Ishikawa (cell line): Measurements from ENCODE around the gene EEA1.

ENCODE experiments used
- CEBPB ChIP-seq: IDR thresholded peaks from 2 replicates; pipeline ENCODE4 v1.6.1; 2012
- CREB1 ChIP-seq: IDR thresholded peaks from 2 replicates; pipeline ENCODE4 v1.6.1; 2012; ENCODE audit warnings: low read depth
- EP300 ChIP-seq: IDR thresholded peaks from 2 replicates; pipeline ENCODE4 v1.6.1; 2012; ENCODE audit warnings: borderline replicate concordance
- MAX ChIP-seq: IDR thresholded peaks from 2 replicates; pipeline ENCODE4 v1.6.1; 2012
- NFIC ChIP-seq: IDR thresholded peaks from 2 replicates; pipeline ENCODE4 v1.6.1; 2012
- TCF12 ChIP-seq: IDR thresholded peaks from 2 replicates; pipeline ENCODE4 v1.6.1; 2012; ENCODE audit warnings: low read depth
- ZBTB7A ChIP-seq: IDR thresholded peaks from 2 replicates; pipeline ENCODE4 v1.6.1; 2012; ENCODE audit warnings: low read depth

DNA sequence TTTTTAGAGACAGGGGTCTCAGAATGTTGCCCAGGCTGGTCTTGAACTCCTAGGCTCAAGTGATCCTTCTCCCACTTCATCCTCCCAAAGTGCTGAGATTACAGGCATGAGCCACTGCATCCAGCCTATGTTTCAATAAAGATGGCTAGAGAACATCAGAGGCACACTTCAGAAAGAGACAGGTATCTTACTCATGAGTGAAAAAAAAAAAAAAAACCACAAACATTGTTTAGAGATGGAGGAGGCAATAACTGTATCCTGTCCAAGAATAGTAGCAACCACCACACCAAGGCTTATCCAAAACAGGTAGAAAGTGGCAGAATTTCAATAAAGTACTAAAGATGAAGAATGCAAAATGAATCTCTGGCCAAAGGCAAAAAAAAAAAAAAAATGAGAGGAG is 30.3 kb downstream of the EEA1 start:
- TF ChIP-seq ZBTB7A (no peak), TCF12 (no peak), NFIC (no peak), MAX (no peak), EP300 (no peak), CREB1 (no peak), CEBPB (no peak)
